ENCODE results near the gene AQP6. TPM values are rescaled to one million over a fixed set of nuclear protein-coding genes. Genes with fewer than 3 reads are reported as not detected.
A peak's percentile ranks its signal among the peaks of the same experiment; 100 is the strongest.

Gene AQP6
- polyA plus RNA-seq, 1 of the 3 experiments (the other 2 are of a cell fraction), result 0.10 TPM

DNA sequence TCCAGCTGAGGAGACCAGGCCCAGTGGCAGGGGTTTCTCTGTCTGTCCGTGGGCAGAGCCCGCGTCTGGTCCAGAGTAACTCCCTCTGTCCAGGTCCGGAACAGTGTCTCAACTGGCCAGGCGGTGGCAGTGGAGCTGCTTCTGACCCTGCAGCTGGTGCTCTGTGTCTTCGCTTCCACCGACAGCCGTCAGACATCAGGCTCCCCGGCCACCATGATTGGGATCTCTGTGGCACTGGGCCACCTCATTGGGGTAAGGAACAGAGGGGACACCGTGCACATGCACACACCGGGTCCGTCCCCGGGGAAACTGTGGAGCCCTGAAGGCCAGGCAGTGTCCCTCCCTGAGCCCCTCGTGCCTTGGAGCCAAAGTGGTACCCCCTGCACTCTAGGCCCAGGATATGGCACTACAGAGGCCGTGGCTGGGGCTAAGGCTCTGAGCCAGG, 1.5 kb downstream of the AQP6 start (continued):
- peak; percentile 70 for TF ChIP-seq GATA2 (CRISPR knock-in tag; IDR thresholded peaks at IDR 0.05)
- TF ChIP-seq GABPA (IDR thresholded peaks at IDR 0.05; ENCODE audit: low read depth), result no peak
- TF ChIP-seq RAD21 (IDR thresholded peaks at IDR 0.05; ENCODE audit: low read length), result peak; percentile 93
- peak; percentile 96 for TF ChIP-seq SMC3 (IDR thresholded peaks at IDR 0.05; ENCODE audit: low read depth, low read length)
- peak; percentile 44; the same call in 1 of the 2 replicates for TF ChIP-seq MXI1 (IDR thresholded peaks at IDR 0.05; ENCODE audit: low read depth, low read length)
- TF ChIP-seq, protein P1, sequence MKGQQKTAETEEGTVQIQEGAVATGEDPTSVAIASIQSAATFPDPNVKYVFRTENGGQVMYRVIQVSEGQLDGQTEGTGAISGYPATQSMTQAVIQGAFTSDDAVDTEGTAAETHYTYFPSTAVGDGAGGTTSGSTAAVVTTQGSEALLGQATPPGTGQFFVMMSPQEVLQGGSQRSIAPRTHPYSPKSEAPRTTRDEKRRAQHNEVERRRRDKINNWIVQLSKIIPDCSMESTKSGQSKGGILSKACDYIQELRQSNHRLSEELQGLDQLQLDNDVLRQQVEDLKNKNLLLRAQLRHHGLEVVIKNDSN (IDR thresholded peaks at IDR 0.05; ENCODE audit: borderline replicate concordance, low read depth), result no peak

DNA sequence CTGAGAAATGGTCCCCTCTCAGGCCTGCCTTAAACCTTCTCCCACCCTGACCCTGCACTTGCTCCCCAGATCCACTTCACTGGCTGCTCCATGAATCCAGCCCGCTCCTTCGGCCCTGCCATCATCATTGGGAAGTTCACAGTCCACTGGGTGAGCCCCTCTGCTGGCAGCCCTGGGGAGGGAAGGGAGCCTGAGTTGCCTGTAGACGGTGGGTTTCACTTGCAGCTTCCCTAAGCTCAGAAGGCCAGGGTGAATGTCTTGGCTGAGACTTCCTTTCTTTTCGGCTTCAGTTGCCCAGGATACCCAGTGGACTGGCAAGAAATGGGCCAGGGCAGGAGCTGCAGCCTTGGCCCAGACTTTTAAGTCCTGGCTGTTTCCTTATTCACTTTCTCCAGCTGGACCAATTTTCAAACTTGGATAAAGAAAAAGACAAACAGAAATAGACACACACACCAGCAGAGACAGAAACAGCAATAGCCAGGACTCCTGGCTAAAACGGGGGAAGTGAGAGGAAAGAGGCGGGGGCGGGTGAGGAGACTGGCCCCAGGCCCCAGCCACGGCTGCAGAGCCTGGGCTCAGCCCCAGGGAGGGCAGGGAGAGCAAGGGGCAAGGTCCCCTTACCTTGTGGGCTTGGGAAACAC, 2.0 kb downstream of the AQP6 start:
- Histone ChIP-seq H3F3A (replicated peaks; ENCODE audit: insufficient read depth) (no peaks in the 10 kb centered on the region), H3K4me1 (ENCODE audit: control insufficient read depth in 1 of 2, insufficient read depth in 2 of 2, low read depth in 1 of 2, low read length in 1 of 2) (peaks cover 0 to 59% of the 10 kb centered on the region in 2 experiments; a peak in 2 of 4 replicates), H3K9me2 (no peaks in the 10 kb centered on the region), H3K4me2 (no peak overlapping the region), H4K20me1 (ENCODE audit: insufficient read depth) (no peaks in the 10 kb centered on the region), H3K9me3 (no peaks in the 10 kb centered on the region), H3K4me3 (ENCODE audit: low read depth in 2 of 2, low read length in 1 of 2) (no peak overlapping the region), H3K36me3 (replicated peaks in 1 of 2; ENCODE audit: control insufficient read depth in 1 of 2, insufficient read depth in 2 of 2, low read length in 1 of 2) (no peaks in the 10 kb centered on the region), H3K27me3 (ENCODE audit: insufficient read depth) (no peaks in the 10 kb centered on the region), H3K9ac (no peak overlapping the region), H2AFZ (ENCODE audit: low read depth) (no peak overlapping the region), H3K79me2 (ENCODE audit: insufficient read depth) (no peaks in the 10 kb centered on the region), H3K27ac (ENCODE audit: low read depth in 2 of 2, low read length in 1 of 2) (peak overlapping the region in 1 of 2 experiments; percentile 73; a peak in 2 of 4 replicates)
- ChIA-PET POLR2A (interaction anchor here (0.6 to 1.0 kb wide), 3 partner anchors 9 to 107 kb away, joined by 3 read pairs; no protein-coding TSS in a partner anchor), CTCF (interaction anchor here (0.6 to 20.3 kb wide), 23 partner anchors 7 to 192 kb away, joined by 3 to 1401 read pairs (median 5); partner anchors contain the start of genes ASIC1, CERS5, RACGAP1 and SMARCD1)
- 82% methylated on average over 8 of the region's 8 CpGs for WGBS (ENCODE audit: low lambda C conversion rate)
- DNase-seq, result no peak
- no peak for TF ChIP-seq TEAD4 (IDR thresholded peaks at IDR 0.05; ENCODE audit: borderline replicate concordance, insufficient read depth)
- TF ChIP-seq JUND (IDR thresholded peaks at IDR 0.05), result no peak
- TF ChIP-seq TAF1 (IDR thresholded peaks at IDR 0.05; ENCODE audit: borderline replicate concordance, low read depth, low read length), result no peak
- TF ChIP-seq, protein P2, sequence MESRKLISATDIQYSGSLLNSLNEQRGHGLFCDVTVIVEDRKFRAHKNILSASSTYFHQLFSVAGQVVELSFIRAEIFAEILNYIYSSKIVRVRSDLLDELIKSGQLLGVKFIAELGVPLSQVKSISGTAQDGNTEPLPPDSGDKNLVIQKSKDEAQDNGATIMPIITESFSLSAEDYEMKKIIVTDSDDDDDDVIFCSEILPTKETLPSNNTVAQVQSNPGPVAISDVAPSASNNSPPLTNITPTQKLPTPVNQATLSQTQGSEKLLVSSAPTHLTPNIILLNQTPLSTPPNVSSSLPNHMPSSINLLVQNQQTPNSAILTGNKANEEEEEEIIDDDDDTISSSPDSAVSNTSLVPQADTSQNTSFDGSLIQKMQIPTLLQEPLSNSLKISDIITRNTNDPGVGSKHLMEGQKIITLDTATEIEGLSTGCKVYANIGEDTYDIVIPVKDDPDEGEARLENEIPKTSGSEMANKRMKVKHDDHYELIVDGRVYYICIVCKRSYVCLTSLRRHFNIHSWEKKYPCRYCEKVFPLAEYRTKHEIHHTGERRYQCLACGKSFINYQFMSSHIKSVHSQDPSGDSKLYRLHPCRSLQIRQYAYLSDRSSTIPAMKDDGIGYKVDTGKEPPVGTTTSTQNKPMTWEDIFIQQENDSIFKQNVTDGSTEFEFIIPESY (IDR thresholded peaks at IDR 0.05; ENCODE audit: borderline replicate concordance, low read depth), result no peak
- TF ChIP-seq, protein P3, sequence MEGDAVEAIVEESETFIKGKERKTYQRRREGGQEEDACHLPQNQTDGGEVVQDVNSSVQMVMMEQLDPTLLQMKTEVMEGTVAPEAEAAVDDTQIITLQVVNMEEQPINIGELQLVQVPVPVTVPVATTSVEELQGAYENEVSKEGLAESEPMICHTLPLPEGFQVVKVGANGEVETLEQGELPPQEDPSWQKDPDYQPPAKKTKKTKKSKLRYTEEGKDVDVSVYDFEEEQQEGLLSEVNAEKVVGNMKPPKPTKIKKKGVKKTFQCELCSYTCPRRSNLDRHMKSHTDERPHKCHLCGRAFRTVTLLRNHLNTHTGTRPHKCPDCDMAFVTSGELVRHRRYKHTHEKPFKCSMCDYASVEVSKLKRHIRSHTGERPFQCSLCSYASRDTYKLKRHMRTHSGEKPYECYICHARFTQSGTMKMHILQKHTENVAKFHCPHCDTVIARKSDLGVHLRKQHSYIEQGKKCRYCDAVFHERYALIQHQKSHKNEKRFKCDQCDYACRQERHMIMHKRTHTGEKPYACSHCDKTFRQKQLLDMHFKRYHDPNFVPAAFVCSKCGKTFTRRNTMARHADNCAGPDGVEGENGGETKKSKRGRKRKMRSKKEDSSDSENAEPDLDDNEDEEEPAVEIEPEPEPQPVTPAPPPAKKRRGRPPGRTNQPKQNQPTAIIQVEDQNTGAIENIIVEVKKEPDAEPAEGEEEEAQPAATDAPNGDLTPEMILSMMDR (IDR thresholded peaks at IDR 0.05), result no peak
- no peak for TF ChIP-seq RXRA (IDR thresholded peaks at IDR 0.05; ENCODE audit: borderline replicate concordance, low read depth)
- no peak for TF ChIP-seq MEF2A (IDR thresholded peaks at IDR 0.05; ENCODE audit: borderline replicate concordance, low read depth)
- no peak for TF ChIP-seq MXI1 (IDR thresholded peaks at IDR 0.05; ENCODE audit: low read depth, low read length)
- TF ChIP-seq, protein P4, sequence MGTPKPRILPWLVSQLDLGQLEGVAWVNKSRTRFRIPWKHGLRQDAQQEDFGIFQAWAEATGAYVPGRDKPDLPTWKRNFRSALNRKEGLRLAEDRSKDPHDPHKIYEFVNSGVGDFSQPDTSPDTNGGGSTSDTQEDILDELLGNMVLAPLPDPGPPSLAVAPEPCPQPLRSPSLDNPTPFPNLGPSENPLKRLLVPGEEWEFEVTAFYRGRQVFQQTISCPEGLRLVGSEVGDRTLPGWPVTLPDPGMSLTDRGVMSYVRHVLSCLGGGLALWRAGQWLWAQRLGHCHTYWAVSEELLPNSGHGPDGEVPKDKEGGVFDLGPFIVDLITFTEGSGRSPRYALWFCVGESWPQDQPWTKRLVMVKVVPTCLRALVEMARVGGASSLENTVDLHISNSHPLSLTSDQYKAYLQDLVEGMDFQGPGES (IDR thresholded peaks at IDR 0.05; ENCODE audit: low read depth, low read length), result no peak
- no peak for TF ChIP-seq RAD21 (IDR thresholded peaks at IDR 0.05; ENCODE audit: low read length)
- no peak for TF ChIP-seq FOXM1 (IDR thresholded peaks at IDR 0.05; ENCODE audit: low read depth)
- no peak for TF ChIP-seq FOSL2 (IDR thresholded peaks at IDR 0.05; ENCODE audit: borderline replicate concordance, low read depth)
- TF ChIP-seq RFX5 (IDR thresholded peaks at IDR 0.05; ENCODE audit: low read length), result no peak
- TF ChIP-seq, protein P5, sequence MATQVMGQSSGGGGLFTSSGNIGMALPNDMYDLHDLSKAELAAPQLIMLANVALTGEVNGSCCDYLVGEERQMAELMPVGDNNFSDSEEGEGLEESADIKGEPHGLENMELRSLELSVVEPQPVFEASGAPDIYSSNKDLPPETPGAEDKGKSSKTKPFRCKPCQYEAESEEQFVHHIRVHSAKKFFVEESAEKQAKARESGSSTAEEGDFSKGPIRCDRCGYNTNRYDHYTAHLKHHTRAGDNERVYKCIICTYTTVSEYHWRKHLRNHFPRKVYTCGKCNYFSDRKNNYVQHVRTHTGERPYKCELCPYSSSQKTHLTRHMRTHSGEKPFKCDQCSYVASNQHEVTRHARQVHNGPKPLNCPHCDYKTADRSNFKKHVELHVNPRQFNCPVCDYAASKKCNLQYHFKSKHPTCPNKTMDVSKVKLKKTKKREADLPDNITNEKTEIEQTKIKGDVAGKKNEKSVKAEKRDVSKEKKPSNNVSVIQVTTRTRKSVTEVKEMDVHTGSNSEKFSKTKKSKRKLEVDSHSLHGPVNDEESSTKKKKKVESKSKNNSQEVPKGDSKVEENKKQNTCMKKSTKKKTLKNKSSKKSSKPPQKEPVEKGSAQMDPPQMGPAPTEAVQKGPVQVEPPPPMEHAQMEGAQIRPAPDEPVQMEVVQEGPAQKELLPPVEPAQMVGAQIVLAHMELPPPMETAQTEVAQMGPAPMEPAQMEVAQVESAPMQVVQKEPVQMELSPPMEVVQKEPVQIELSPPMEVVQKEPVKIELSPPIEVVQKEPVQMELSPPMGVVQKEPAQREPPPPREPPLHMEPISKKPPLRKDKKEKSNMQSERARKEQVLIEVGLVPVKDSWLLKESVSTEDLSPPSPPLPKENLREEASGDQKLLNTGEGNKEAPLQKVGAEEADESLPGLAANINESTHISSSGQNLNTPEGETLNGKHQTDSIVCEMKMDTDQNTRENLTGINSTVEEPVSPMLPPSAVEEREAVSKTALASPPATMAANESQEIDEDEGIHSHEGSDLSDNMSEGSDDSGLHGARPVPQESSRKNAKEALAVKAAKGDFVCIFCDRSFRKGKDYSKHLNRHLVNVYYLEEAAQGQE (IDR thresholded peaks at IDR 0.05; ENCODE audit: low read depth, low read length), result no peak
- TF ChIP-seq, protein P1 (IDR thresholded peaks at IDR 0.05; ENCODE audit: borderline replicate concordance, low read depth), result no peak
- no peak for TF ChIP-seq YY1 (IDR thresholded peaks at IDR 0.05; ENCODE audit: low read depth)

Measured in SK-N-SH (cell line).